ENCODE measurements around the gene ZNF775. TPM values are rescaled to one million over a fixed set of nuclear protein-coding genes. Genes with fewer than 3 reads are reported as not detected.

ZNF775 gene
- total RNA-seq, 2 experiments from 2014 or later: 4.2 to 4.4 TPM

- Mint-ChIP-seq H3K4me1 (peaks cover 57% of the 10 kb centered on the region), H3K27ac (no peak overlapping the region), H3K4me3 (no peak overlapping the region), H3K27me3 (no peaks in the 10 kb centered on the region), H3K36me3 (ENCODE audit: low read depth) (peaks cover 10% of the 10 kb centered on the region), H3K9me3 (no peaks in the 10 kb centered on the region)
- POLR2A ChIA-PET: no interaction called here
- CTCF ChIA-PET: interaction anchor here (0.9 to 1.1 kb wide), 4 partner anchors 23 to 52 kb away, joined by 3 to 4 read pairs (median 3); no protein-coding TSS in a partner anchor
- no peak for DNase-seq
Observed at GRCh38 chr7:150373049-150373801, 5.9 kb upstream of the ZNF775 start.

- Mint-ChIP-seq H3K9me3 (no peaks in the 10 kb centered on the region), H3K27me3 (no peaks in the 10 kb centered on the region), H3K4me1 (peaks cover 58% of the 10 kb centered on the region), H3K27ac (no peak overlapping the region), H3K36me3 (ENCODE audit: low read depth) (peaks cover 10% of the 10 kb centered on the region), H3K4me3 (no peak overlapping the region)
- ChIA-PET CTCF (interaction anchor here (0.5 to 1.7 kb wide), 8 partner anchors 8 to 534 kb away, joined by 3 to 5 read pairs (median 3); no protein-coding TSS in a partner anchor), POLR2A (no interaction called here)
- no peak for DNase-seq
Observed at GRCh38 chr7:150374026-150374425, 5.1 kb upstream of the ZNF775 start.

GRCh38 chr7:150374472-150374871, 4.7 kb upstream of the ZNF775 start:
- Mint-ChIP-seq H3K36me3 (ENCODE audit: low read depth) (peaks cover 10% of the 10 kb centered on the region), H3K9me3 (no peaks in the 10 kb centered on the region), H3K27me3 (no peaks in the 10 kb centered on the region), H3K4me3 (no peak overlapping the region), H3K27ac (no peak overlapping the region), H3K4me1 (peaks cover 56% of the 10 kb centered on the region)
- ChIA-PET CTCF (interaction anchor here (0.5 to 1.7 kb wide), 7 partner anchors 9 to 535 kb away, joined by 3 to 5 read pairs (median 3); no protein-coding TSS in a partner anchor), POLR2A (no interaction called here)
- no peak for DNase-seq

GRCh38 chr7:150375662-150376521, 3.2 kb upstream of the ZNF775 start:
- peaks cover 8% of the 10 kb centered on the region for H3K36me3 Mint-ChIP-seq (ENCODE audit: low read depth)
- ChIA-PET POLR2A (no interaction called here), CTCF (interaction anchor here (1.7 kb wide), 1 partner anchor 30 kb away, joined by 5 read pairs; no protein-coding TSS in a partner anchor)
- H3K27ac Mint-ChIP-seq: no peak overlapping the region
- DNase-seq: peak; percentile 42
- no peaks in the 10 kb centered on the region for H3K27me3 Mint-ChIP-seq
- H3K4me3 Mint-ChIP-seq: no peak overlapping the region
- peaks cover 56% of the 10 kb centered on the region for H3K4me1 Mint-ChIP-seq
- no peaks in the 10 kb centered on the region for H3K9me3 Mint-ChIP-seq

- Mint-ChIP-seq H3K4me1 (peaks cover 58% of the 10 kb centered on the region), H3K9me3 (no peaks in the 10 kb centered on the region), H3K27ac (peak overlapping the region; percentile 21), H3K4me3 (no peak overlapping the region), H3K36me3 (ENCODE audit: low read depth) (peaks cover 7% of the 10 kb centered on the region), H3K27me3 (no peaks in the 10 kb centered on the region)
- ChIA-PET POLR2A (no interaction called here), CTCF (no interaction called here)
- no peak for DNase-seq
Observed at GRCh38 chr7:150376560-150376959, 2.6 kb upstream of the ZNF775 start.

- no peak for DNase-seq
- Mint-ChIP-seq H3K27me3 (no peaks in the 10 kb centered on the region), H3K4me3 (no peak overlapping the region), H3K27ac (no peak overlapping the region), H3K4me1 (peaks cover 58% of the 10 kb centered on the region), H3K9me3 (no peaks in the 10 kb centered on the region), H3K36me3 (ENCODE audit: low read depth) (peaks cover 7% of the 10 kb centered on the region)
- POLR2A ChIA-PET: no interaction called here
- CTCF ChIA-PET: interaction anchor here (0.6 to 1.8 kb wide), 4 partner anchors 8 to 45 kb away, joined by 3 to 12 read pairs (median 4); partner anchors contain the start of gene REPIN1
Observed at GRCh38 chr7:150377196-150377595, 1.9 kb upstream of the ZNF775 start.

GRCh38 chr7:150377635-150378034, 1.5 kb upstream of the ZNF775 start:
- H3K4me3 Mint-ChIP-seq: peak overlapping the region; percentile 77
- peaks cover 5% of the 10 kb centered on the region for H3K36me3 Mint-ChIP-seq (ENCODE audit: low read depth)
- no peaks in the 10 kb centered on the region for H3K9me3 Mint-ChIP-seq
- ChIA-PET POLR2A (no interaction called here), CTCF (interaction anchor here (0.6 to 1.8 kb wide), 6 partner anchors 9 to 56 kb away, joined by 3 to 12 read pairs (median 4); partner anchors contain the start of gene REPIN1)
- no peak for DNase-seq
- H3K27ac Mint-ChIP-seq: peak overlapping the region; percentile 80
- no peaks in the 10 kb centered on the region for H3K27me3 Mint-ChIP-seq
- H3K4me1 Mint-ChIP-seq: peaks cover 59% of the 10 kb centered on the region

GRCh38 chr7:150378115-150378852, 846 bp upstream of the ZNF775 start:
- DNase-seq: peak; percentile 55
- H3K27ac Mint-ChIP-seq: peak overlapping the region; percentile 80
- no peaks in the 10 kb centered on the region for H3K36me3 Mint-ChIP-seq (ENCODE audit: low read depth)
- no peaks in the 10 kb centered on the region for H3K9me3 Mint-ChIP-seq
- H3K4me3 Mint-ChIP-seq: peak overlapping the region; percentile 77
- no peaks in the 10 kb centered on the region for H3K27me3 Mint-ChIP-seq
- peaks cover 62% of the 10 kb centered on the region for H3K4me1 Mint-ChIP-seq
- ChIA-PET CTCF (interaction anchor here (0.6 to 1.8 kb wide), 8 partner anchors 9 to 56 kb away, joined by 3 to 12 read pairs (median 4); partner anchors contain the start of gene REPIN1), POLR2A (no interaction called here)

- ChIA-PET POLR2A (interaction anchor here (0.5 kb wide), 1 partner anchor 541 kb away, joined by 3 read pairs; no protein-coding TSS in a partner anchor), CTCF (interaction anchor here (1.6 kb wide), 1 partner anchor 54 kb away, joined by 4 read pairs; no protein-coding TSS in a partner anchor)
- H3K27ac Mint-ChIP-seq: peak overlapping the region; percentile 81
- no peaks in the 10 kb centered on the region for H3K9me3 Mint-ChIP-seq
- H3K36me3 Mint-ChIP-seq (ENCODE audit: low read depth): no peaks in the 10 kb centered on the region
- peak overlapping the region; percentile 83 for H3K4me3 Mint-ChIP-seq
- no peaks in the 10 kb centered on the region for H3K27me3 Mint-ChIP-seq
- H3K4me1 Mint-ChIP-seq: peaks cover 50% of the 10 kb centered on the region
- DNase-seq: peak; percentile 25
Observed at GRCh38 chr7:150379441-150380379, 580 bp downstream of the ZNF775 start.

GRCh38 chr7:150380463-150380862, 1.3 kb downstream of the ZNF775 start:
- H3K4me3 Mint-ChIP-seq: peak overlapping the region; percentile 83
- no peak overlapping the region for H3K27ac Mint-ChIP-seq
- no peaks in the 10 kb centered on the region for H3K27me3 Mint-ChIP-seq
- no peaks in the 10 kb centered on the region for H3K9me3 Mint-ChIP-seq
- no peak for DNase-seq
- ChIA-PET POLR2A (interaction anchor here (0.5 to 0.7 kb wide), 2 partner anchors 50 to 542 kb away, joined by 3 read pairs; no protein-coding TSS in a partner anchor), CTCF (no interaction called here)
- H3K4me1 Mint-ChIP-seq: peaks cover 47% of the 10 kb centered on the region
- H3K36me3 Mint-ChIP-seq (ENCODE audit: low read depth): no peaks in the 10 kb centered on the region

GRCh38 chr7:150381096-150381495, 2.0 kb downstream of the ZNF775 start:
- CTCF ChIA-PET: no interaction called here
- no peak for DNase-seq
- Mint-ChIP-seq H3K9me3 (no peaks in the 10 kb centered on the region), H3K27ac (no peak overlapping the region), H3K4me1 (peaks cover 42% of the 10 kb centered on the region), H3K36me3 (ENCODE audit: low read depth) (no peaks in the 10 kb centered on the region), H3K4me3 (no peak overlapping the region), H3K27me3 (no peaks in the 10 kb centered on the region)
- POLR2A ChIA-PET: interaction anchor here (0.7 kb wide), 1 partner anchor 50 kb away, joined by 3 read pairs; no protein-coding TSS in a partner anchor

Measured in activated CD4-positive, alpha-beta T cell treated with anti-CD3 and anti-CD28 coated beads, Interleukin-2, amount 10 ng/mL, durations not matched to agents 7 days and 5 days (primary cell).